ENCODE data around the gene BIRC5. TPM values are rescaled to one million over a fixed set of nuclear protein-coding genes. Genes with fewer than 3 reads are reported as not detected.
A peak's percentile ranks its signal among the peaks of the same experiment; 100 is the strongest.

Gene BIRC5
- total and polyA plus RNA-seq, 8 donors, result 0.12 to 1.7 (median 0.77) TPM; not detected in 1

- H3K36me3 ChIP-seq, result no peaks in the 10 kb centered on the region
- no peak for ATAC-seq
- TF ChIP-seq CTCF (IDR thresholded peaks at IDR 0.05), result no peak
- no peaks in the 10 kb centered on the region for H3K4me1 ChIP-seq
- H3K9me3 ChIP-seq, result no peaks in the 10 kb centered on the region
- no peaks in the 10 kb centered on the region for H3K27me3 ChIP-seq
- H3K4me3 ChIP-seq, result no peak overlapping the region
- no peak for FAIRE-seq
- intact Hi-C loops (cut with DNase I), result loop anchor here in 2 of 3 donors (5.0 kb wide), 1 partner anchor 136 kb away; no protein-coding TSS in a partner anchor
- 75 to 81% methylated on average over 30 of the region's 30 CpGs for WGBS, 2 donors
- H3K27ac ChIP-seq, result no peak overlapping the region
- DNase-seq, result peak in 1 of 6 donors; percentile 49
These were observed 34.2 kb downstream of the BIRC5 start for GRCh38 chr17:78248051-78248914.

GRCh38 chr17:78249074-78249817 lies 35.2 kb downstream of the BIRC5 start:
- intact Hi-C loops (cut with DNase I), result loop anchor here in 2 of 3 donors (5.0 kb wide), 1 partner anchor 137 kb away; no protein-coding TSS in a partner anchor
- H3K4me1 ChIP-seq, result no peaks in the 10 kb centered on the region
- no peak overlapping the region for H3K4me3 ChIP-seq
- no peak overlapping the region for H3K27ac ChIP-seq
- no peak for ATAC-seq
- WGBS, 2 donors, result 72 to 78% methylated on average over 15 to 16 of the region's 16 CpGs
- peak in 1 of 6 donors; percentile 64 for DNase-seq
- TF ChIP-seq CTCF (IDR thresholded peaks at IDR 0.05), result no peak
- no peaks in the 10 kb centered on the region for H3K27me3 ChIP-seq
- no peak for FAIRE-seq
- H3K9me3 ChIP-seq, result no peaks in the 10 kb centered on the region
- no peaks in the 10 kb centered on the region for H3K36me3 ChIP-seq

GRCh38 chr17:78249818-78250806 lies 36.1 kb downstream of the BIRC5 start:
- FAIRE-seq (no peak), ATAC-seq (no peak)
- no peak overlapping the region for H3K4me3 ChIP-seq

More at GRCh38 chr17:78249818-78250806, 36.1 kb downstream of the BIRC5 start:
- no peaks in the 10 kb centered on the region for H3K4me1 ChIP-seq
- TF ChIP-seq CTCF (IDR thresholded peaks at IDR 0.05), result no peak
- no peaks in the 10 kb centered on the region for H3K9me3 ChIP-seq
- no peak overlapping the region for H3K27ac ChIP-seq
- intact Hi-C loops (cut with DNase I), result loop anchor here in 2 of 3 donors (5.0 kb wide), 1 partner anchor 138 kb away; no protein-coding TSS in a partner anchor
- WGBS, 2 donors, result 57 to 64% methylated on average over 20 of the region's 20 CpGs
- no peaks in the 10 kb centered on the region for H3K36me3 ChIP-seq
- DNase-seq, result peak in 1 of 6 donors; percentile 67
- no peaks in the 10 kb centered on the region for H3K27me3 ChIP-seq
